Eye (tissue), 1 donor: ENCODE measurements around the gene FAM131B.

ENCODE experiments used
- DNase-seq: peaks from one replicate; pipeline ENCODE4 v3.0.0-alpha.2; 2015

FAM131B gene

DNA sequence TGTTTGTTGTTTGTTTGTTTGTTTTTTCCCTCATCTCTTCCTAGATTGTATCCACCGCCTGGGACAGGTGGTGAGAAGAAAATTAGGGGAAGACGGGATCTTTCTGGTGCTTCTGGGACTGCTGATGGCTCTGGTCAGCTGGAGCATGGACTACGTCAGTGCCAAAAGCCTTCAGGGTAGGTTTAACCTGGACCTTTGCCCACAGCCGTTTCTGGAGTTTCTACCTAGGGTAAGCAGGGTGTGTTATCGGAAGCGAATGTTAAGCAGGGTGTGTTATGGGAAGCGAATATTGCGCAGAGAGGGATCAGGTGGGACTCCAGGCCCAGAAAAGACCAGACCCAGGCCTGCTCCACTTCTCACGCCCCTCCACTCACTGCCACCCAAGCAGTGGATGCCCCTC lies 41.9 kb downstream of the FAM131B start:
- no peak for DNase-seq

GRCh38 chr7:143318661-143319060 lies 43.9 kb downstream of the FAM131B start:
- no peak for DNase-seq

DNA sequence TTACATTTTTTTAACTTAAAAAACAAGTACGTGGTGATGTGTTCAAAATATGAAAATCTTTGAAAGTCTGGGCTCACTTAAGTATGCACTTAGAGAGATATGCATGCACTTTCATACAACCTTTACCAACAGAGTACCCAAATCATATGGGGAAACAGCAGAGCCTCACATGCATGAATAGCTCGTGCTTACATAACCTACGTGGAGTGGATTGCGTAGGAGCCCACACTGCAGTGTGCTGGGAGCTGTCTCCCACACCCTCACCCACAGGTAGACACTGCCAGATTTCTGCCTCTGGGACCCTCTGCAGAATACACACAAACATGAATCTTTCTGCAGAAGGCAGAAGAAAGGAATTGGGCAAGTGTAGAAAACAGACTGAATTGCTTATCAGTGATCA lies 46.0 kb downstream of the FAM131B start:
- DNase-seq, result no peak

DNA sequence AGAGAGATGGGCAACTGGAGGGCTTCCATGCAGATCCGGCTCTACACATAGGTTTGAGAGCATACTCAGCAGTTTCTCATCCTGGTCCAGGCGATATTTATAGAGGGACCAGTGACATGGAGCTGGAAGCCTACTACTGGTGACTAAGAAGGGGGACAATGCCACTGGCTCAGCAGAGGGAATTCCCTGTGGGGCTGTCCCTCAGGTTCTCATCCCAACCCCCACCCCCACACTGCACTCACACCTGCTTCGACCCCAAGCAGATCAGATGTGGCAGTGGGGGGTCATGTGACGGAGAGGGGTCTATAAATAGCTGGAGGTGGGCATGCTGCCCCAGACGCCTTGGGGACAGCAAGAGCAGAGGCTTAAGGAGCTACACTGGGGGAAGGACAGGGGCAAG lies 46.7 kb downstream of the FAM131B start, which contains the start of gene CLCN1:
CLCN1 (plus strand) TSS at position 336 of the 400 bp plus-strand sequence. CDS start 102 bp downstream, outside the sequence.
- no peak for DNase-seq

DNA sequence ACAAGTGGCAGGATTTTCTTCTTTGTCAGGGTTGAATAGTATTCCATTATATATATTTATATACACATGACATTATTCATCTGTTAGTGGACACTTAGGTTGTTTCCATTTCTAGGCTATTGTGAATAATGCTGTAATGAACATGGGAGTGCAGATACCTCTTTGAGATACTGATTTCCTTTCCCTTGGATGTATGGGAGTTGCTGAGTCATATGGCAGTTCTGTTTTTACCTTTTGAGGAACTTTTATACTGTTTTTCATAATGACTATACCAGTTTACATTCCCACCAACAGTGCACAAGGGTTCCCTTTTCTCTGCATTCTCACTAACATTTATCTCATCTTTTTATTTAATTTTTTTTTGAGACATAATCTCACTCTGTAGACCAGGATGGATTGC lies 48.4 kb downstream of the FAM131B start:
- DNase-seq, result no peak

- no peak for DNase-seq
Measured at GRCh38 chr7:143308632-143309031, 53.9 kb downstream of the FAM131B start.

- peak; percentile 56 for DNase-seq
Measured at GRCh38 chr7:143305423-143306070, 57.0 kb downstream of the FAM131B start.

- DNase-seq, result no peak
Measured at GRCh38 chr7:143304938-143305337, 57.6 kb downstream of the FAM131B start.

DNA sequence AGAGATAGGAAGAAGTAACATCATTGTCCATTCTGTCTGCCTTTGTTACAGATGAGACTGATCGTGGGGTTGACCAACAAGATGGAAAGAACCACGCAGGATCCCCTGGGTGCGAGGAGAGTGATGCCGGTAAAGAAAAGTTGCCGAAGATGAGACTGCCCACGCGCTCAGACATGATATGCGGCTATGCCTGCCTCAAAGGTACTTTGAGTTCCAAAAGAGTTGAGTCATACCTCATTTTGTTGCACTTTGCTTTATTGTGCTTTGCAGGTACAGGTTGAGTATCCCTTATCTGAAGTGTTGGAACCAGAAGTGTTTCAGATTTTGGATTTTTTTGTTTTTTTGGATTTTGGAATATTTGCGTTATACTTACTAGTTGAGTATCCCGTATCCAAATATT lies 58.8 kb downstream of the FAM131B start:
- DNase-seq, result no peak
